NCI-H446 treated with DMSO at 0.1 percent for 48 hours (cell line): Measurements from ENCODE around the gene DNAH17.

Experiments used
- DNase-seq: peaks from one replicate; lab custom pipeline; 2025; lab: John Stamatoyannopoulos, UW

The DNAH17 gene

GRCh38 chr17:78605886-78606285, 28.7 kb upstream of the DNAH17 start:
- no peak for DNase-seq

GRCh38 chr17:78605429-78605828, 28.2 kb upstream of the DNAH17 start:
- no peak for DNase-seq

GRCh38 chr17:78602246-78602645, 25.1 kb upstream of the DNAH17 start:
- no peak for DNase-seq

GRCh38 chr17:78601577-78602190, 24.5 kb upstream of the DNAH17 start:
- DNase-seq = no peak

GRCh38 chr17:78600181-78600721, 23.1 kb upstream of the DNAH17 start:
- peak; percentile 94 for DNase-seq

GRCh38 chr17:78599419-78599818, 22.2 kb upstream of the DNAH17 start:
- DNase-seq = peak; percentile 93

GRCh38 chr17:78598013-78598471, 20.8 kb upstream of the DNAH17 start:
- no peak for DNase-seq

GRCh38 chr17:78596871-78597764, 19.9 kb upstream of the DNAH17 start:
- no peak for DNase-seq

- no peak for DNase-seq
Observed at GRCh38 chr17:78595135-78595810, 18.1 kb upstream of the DNAH17 start.

- DNase-seq = no peak
Observed at GRCh38 chr17:78592991-78593329, 15.8 kb upstream of the DNAH17 start.

- DNase-seq = no peak
Observed at GRCh38 chr17:78591263-78591671, 14.1 kb upstream of the DNAH17 start.

- no peak for DNase-seq
Observed at GRCh38 chr17:78589885-78590284, 12.7 kb upstream of the DNAH17 start.

GRCh38 chr17:78589031-78589675, 12.0 kb upstream of the DNAH17 start:
- DNase-seq = no peak

- DNase-seq = no peak
Observed at GRCh38 chr17:78588258-78589030, 11.2 kb upstream of the DNAH17 start.

GRCh38 chr17:78585006-78585630, 7.9 kb upstream of the DNAH17 start:
- DNase-seq = no peak

GRCh38 chr17:78583091-78583490, 5.9 kb upstream of the DNAH17 start:
- no peak for DNase-seq

GRCh38 chr17:78581304-78581703, 4.1 kb upstream of the DNAH17 start:
- no peak for DNase-seq

GRCh38 chr17:78580277-78580804, 3.1 kb upstream of the DNAH17 start:
- DNase-seq = no peak

- no peak for DNase-seq
Observed at GRCh38 chr17:78576389-78577112, 645 bp downstream of the DNAH17 start.

- no peak for DNase-seq
Observed at GRCh38 chr17:78575899-78576298, 1.3 kb downstream of the DNAH17 start.
